Mesenchymal stem cell (in vitro differentiated cells and primary cell): ENCODE results near the gene PHC2.

Source experiments
- DNase-seq: peaks from one replicate; pipeline ENCODE4 v3.0.0-alpha.2; 2013
- H2AFZ ChIP-seq: one replicate; pipeline ENCODE4 v1.6.1; 2013; ENCODE audit warnings: low read depth, mild to moderate bottlenecking, control low read depth, inconsistent platforms, low read length, moderate library complexity
- H2AK5ac ChIP-seq: 2 replicates; pipeline ENCODE4 v1.6.1; 2013; ENCODE audit warnings: low read length, moderate library complexity, mild to moderate bottlenecking, inconsistent platforms; ENCODE audit not compliant: severe bottlenecking
- H2BK120ac ChIP-seq: one replicate; pipeline ENCODE4 v1.6.1; 2013; ENCODE audit warnings: low read depth, mild to moderate bottlenecking, inconsistent platforms, low read length, moderate library complexity
- H2BK12ac ChIP-seq, 2 experiments: one replicate each; pipeline ENCODE4 v1.6.1; 2013; ENCODE audit warnings: inconsistent platforms in 2 of 2, low read length in 2 of 2, mild to moderate bottlenecking in 2 of 2, moderate library complexity in 2 of 2, control low read depth in 1 of 2
- H2BK15ac ChIP-seq: one replicate; pipeline ENCODE4 v1.6.1; 2013; ENCODE audit warnings: mild to moderate bottlenecking, low read depth, inconsistent platforms; ENCODE audit not compliant: poor library complexity, severe bottlenecking
- H2BK5ac ChIP-seq: 2 replicates; pipeline ENCODE4 v1.6.1; 2013; ENCODE audit warnings: low read depth, mild to moderate bottlenecking, low read length, control low read depth, inconsistent platforms; ENCODE audit not compliant: poor library complexity, severe bottlenecking
- H3K14ac ChIP-seq, 2 experiments: one replicate each; pipeline ENCODE4 v1.6.1; 2013; ENCODE audit warnings: inconsistent platforms in 2 of 2, low read length in 2 of 2, control low read depth in 1 of 2, mild to moderate bottlenecking in 1 of 2, moderate library complexity in 1 of 2
- H3K18ac ChIP-seq, 2 experiments: one replicate each; pipeline ENCODE4 v1.6.1; 2013; ENCODE audit warnings: inconsistent platforms in 2 of 2, low read length in 2 of 2, control low read depth in 1 of 2, low read depth in 1 of 2, mild to moderate bottlenecking in 1 of 2
- H3K23ac ChIP-seq, 2 experiments: one replicate each; pipeline ENCODE4 v1.6.1; 2013; ENCODE audit warnings: inconsistent platforms in 2 of 2, low read length in 2 of 2, mild to moderate bottlenecking in 2 of 2, moderate library complexity in 2 of 2, control low read depth in 1 of 2
- H3K27ac ChIP-seq: 2 replicates; pipeline ENCODE4 v1.5.1; 2013; ENCODE audit warnings: mild to moderate bottlenecking, moderate library complexity, low read length, control low read depth, inconsistent platforms; ENCODE audit not compliant: poor library complexity, severe bottlenecking
- H3K27me3 ChIP-seq, 2 experiments: 2 replicates each; pipeline versions ENCODE4 v1.6.1 to v1.7.0; 2013; ENCODE audit warnings: low read length in 2 of 2, mild to moderate bottlenecking in 2 of 2, moderate library complexity in 2 of 2, control low read depth in 1 of 2, inconsistent platforms in 1 of 2; ENCODE audit not compliant: control insufficient read depth in 1 of 2, insufficient read depth in 1 of 2
- H3K36me3 ChIP-seq, 2 experiments: 2 replicates each; pipeline versions ENCODE4 v1.6.1 to v1.7.0; 2013; ENCODE audit warnings: low read length in 2 of 2, control low read depth in 1 of 2, inconsistent platforms in 1 of 2, low read depth in 1 of 2, mild to moderate bottlenecking in 1 of 2; ENCODE audit not compliant: insufficient read depth in 2 of 2, control insufficient read depth in 1 of 2
- H3K4ac ChIP-seq, 2 experiments: one replicate each; pipeline ENCODE4 v1.6.1; 2013; ENCODE audit warnings: inconsistent platforms in 2 of 2, low read length in 2 of 2, mild to moderate bottlenecking in 2 of 2, moderate library complexity in 2 of 2, control low read depth in 1 of 2, low read depth in 1 of 2
- H3K4me1 ChIP-seq: 2 replicates; pipeline ENCODE4 v1.6.1; 2013; ENCODE audit warnings: low read depth, low read length, control low read depth; ENCODE audit not compliant: control insufficient read depth, insufficient read depth
- H3K4me2 ChIP-seq: 2 replicates; pipeline ENCODE4 v1.6.1; 2013; ENCODE audit warnings: low read length, mild to moderate bottlenecking, inconsistent platforms; ENCODE audit not compliant: poor library complexity, severe bottlenecking
- H3K4me3 ChIP-seq, 2 experiments: 2 replicates each; pipeline versions ENCODE4 v1.5.1 to v1.7.0; 2013; ENCODE audit warnings: low read length in 2 of 2, mild to moderate bottlenecking in 2 of 2, control low read depth in 1 of 2, low read depth in 1 of 2; ENCODE audit not compliant: insufficient read depth in 1 of 2
- H3K79me1 ChIP-seq: replicated peaks from 2 replicates; pipeline ENCODE4 v1.6.1; 2013; ENCODE audit warnings: mild to moderate bottlenecking, control low read depth, low read length, inconsistent platforms; ENCODE audit not compliant: poor library complexity, severe bottlenecking
- H3K9ac ChIP-seq: 2 replicates; pipeline ENCODE4 v1.7.0; 2013; ENCODE audit warnings: mild to moderate bottlenecking, low read length, moderate library complexity
- H3K9me3 ChIP-seq: 2 replicates; pipeline ENCODE4 v1.7.0; 2013; ENCODE audit warnings: mild to moderate bottlenecking, low read length; ENCODE audit not compliant: control insufficient read depth
- H4K8ac ChIP-seq: one replicate; pipeline ENCODE4 v1.6.1; 2013; ENCODE audit warnings: inconsistent platforms, mild to moderate bottlenecking, low read length, moderate library complexity
- H4K91ac ChIP-seq: one replicate; pipeline ENCODE4 v1.6.1; 2013; ENCODE audit warnings: mild to moderate bottlenecking, low read length, inconsistent platforms
- WGBS: methylation state at CpG from one replicate; pipeline ENCODE4 v1.1.7; 2013; ENCODE audit warnings: mixed read lengths; 5-methylcytosine and 5-hydroxymethylcytosine counted together

The PHC2 gene

DNA sequence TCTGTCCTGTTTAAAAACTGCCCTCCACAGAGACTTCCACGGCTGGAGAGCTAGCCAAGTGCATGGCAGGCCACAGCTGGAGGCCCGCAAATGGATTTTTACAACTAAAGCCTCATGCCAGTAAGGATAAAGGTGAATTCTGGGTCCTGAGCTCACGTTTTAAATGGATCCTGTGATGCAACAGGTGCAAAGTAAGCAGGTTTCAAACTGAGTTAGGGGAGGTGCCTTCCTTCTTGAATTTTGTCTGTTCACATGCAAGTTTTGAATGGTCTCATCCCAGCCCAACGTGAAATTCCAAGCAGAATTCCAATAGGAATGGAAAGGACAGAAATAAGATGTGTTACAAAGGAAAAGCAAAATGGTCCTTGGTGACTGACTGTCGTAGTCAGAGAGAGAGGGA lies 73.8 kb downstream of the PHC2 start:
- Histone ChIP-seq H3K14ac (no peak overlapping the region), H4K91ac (no peak overlapping the region), H2BK5ac (no peak overlapping the region), H4K8ac (no peak overlapping the region), H3K18ac (no peak overlapping the region), H3K4me3 (no peak overlapping the region), H2AK5ac (no peak overlapping the region), H2BK120ac (no peak overlapping the region), H3K27ac (no peak overlapping the region), H3K4ac (no peak overlapping the region), H3K23ac (no peak overlapping the region), H3K4me1 (peaks cover 3% of the 10 kb centered on the region), H3K27me3 (no peaks in the 10 kb centered on the region), H2BK12ac (no peak overlapping the region), H3K79me1 (peaks cover 23% of the 10 kb centered on the region), H3K9me3 (no peaks in the 10 kb centered on the region), H3K36me3 (peaks cover 35 to 90% of the 10 kb centered on the region in 2 experiments), H3K9ac (no peak overlapping the region), H2AFZ (no peak overlapping the region), H2BK15ac (no peak overlapping the region), H3K4me2 (no peak overlapping the region)
- 95% methylated on average over 5 of the region's 5 CpGs for WGBS
- DNase-seq: no peak

DNA sequence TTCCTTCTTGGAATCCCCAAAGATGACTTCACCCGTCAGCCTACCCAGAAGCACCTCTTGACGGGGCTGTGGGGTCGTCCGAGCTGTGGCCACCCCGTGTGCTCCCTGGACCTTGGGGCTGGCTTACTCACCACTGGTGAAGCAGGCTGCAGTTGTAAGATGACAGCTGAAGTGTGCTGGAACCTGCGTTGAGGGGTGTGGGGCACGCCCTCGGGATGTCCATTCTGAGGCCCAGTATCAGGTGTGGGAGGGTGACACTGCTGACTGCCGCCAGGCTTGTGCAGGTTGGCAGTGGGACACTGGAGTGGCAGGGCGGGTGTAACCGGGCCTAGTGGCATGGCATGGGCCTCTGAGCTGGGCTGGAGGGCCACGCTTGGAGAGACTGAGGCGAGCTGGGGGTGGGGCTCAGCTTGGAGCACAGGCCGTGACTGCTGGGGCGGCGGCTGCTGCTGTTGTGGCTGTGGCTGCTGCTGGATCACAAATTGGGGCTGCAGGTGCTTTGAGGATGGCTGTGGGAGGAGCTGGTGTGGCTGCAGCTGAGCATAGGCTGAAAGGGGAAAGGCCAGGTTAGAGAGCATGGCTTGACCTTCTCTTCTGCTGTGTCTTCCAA lies 76.1 kb downstream of the PHC2 start:
- H3K4ac ChIP-seq: peak overlapping the region in 1 of 2 experiments; percentile 53
- H2AK5ac ChIP-seq: no peak overlapping the region
- no peak overlapping the region for H3K27ac ChIP-seq
- no peak overlapping the region for H3K4me2 ChIP-seq
- no peak overlapping the region for H3K14ac ChIP-seq
- no peaks in the 10 kb centered on the region for H3K9me3 ChIP-seq
- H3K79me1 ChIP-seq: peaks cover 16% of the 10 kb centered on the region
- H4K8ac ChIP-seq: peak overlapping the region; percentile 1
- no peak overlapping the region for H3K4me3 ChIP-seq
- peaks cover 9% of the 10 kb centered on the region for H3K4me1 ChIP-seq
- DNase-seq: no peak
- H3K9ac ChIP-seq: no peak overlapping the region
- no peak overlapping the region for H2BK5ac ChIP-seq
- H2BK15ac ChIP-seq: no peak overlapping the region
- 93% methylated on average over 16 of the region's 16 CpGs for WGBS
- H2BK12ac ChIP-seq: no peak overlapping the region
- peaks cover 31 to 81% of the 10 kb centered on the region in 2 experiments for H3K36me3 ChIP-seq
- H3K18ac ChIP-seq: no peak overlapping the region
- no peak overlapping the region for H2BK120ac ChIP-seq
- H3K23ac ChIP-seq: no peak overlapping the region
- peak overlapping the region; percentile 28 for H4K91ac ChIP-seq
- H3K27me3 ChIP-seq: no peaks in the 10 kb centered on the region
- H2AFZ ChIP-seq: no peak overlapping the region

DNA sequence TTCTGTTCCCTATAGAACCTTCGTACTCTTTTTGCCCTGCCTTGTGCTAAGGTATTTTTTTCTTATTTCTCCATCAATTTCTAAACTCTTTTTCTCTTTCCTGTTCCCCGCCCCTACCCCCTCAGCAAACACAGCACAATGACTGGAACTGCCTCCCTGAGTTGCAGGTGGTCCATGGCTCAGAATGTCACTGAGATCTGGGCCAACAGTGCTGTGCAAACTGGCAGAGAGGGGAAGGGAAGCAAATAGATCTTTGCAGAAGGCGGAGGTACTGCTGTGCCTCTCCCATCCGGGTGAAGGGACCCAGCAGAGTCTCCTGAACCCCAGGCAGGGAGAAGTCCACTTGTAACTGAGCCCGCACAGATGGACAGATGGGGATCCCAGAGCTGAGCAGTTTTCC lies 77.4 kb downstream of the PHC2 start:
- Histone ChIP-seq H4K8ac (no peak overlapping the region), H3K36me3 (peaks cover 31 to 71% of the 10 kb centered on the region in 2 experiments), H3K14ac (no peak overlapping the region), H2AK5ac (no peak overlapping the region), H3K27me3 (no peaks in the 10 kb centered on the region), H2BK12ac (no peak overlapping the region), H3K9ac (no peak overlapping the region), H3K4me3 (no peak overlapping the region), H2BK120ac (no peak overlapping the region), H3K4me2 (no peak overlapping the region), H3K4ac (no peak overlapping the region), H3K79me1 (peaks cover 11% of the 10 kb centered on the region), H2AFZ (no peak overlapping the region), H2BK5ac (no peak overlapping the region), H3K23ac (no peak overlapping the region), H2BK15ac (no peak overlapping the region), H4K91ac (no peak overlapping the region), H3K27ac (no peak overlapping the region), H3K18ac (no peak overlapping the region), H3K9me3 (no peaks in the 10 kb centered on the region), H3K4me1 (peaks cover 9% of the 10 kb centered on the region)
- no peak for DNase-seq
- WGBS: 97% methylated on average over 5 of the region's 5 CpGs

DNA sequence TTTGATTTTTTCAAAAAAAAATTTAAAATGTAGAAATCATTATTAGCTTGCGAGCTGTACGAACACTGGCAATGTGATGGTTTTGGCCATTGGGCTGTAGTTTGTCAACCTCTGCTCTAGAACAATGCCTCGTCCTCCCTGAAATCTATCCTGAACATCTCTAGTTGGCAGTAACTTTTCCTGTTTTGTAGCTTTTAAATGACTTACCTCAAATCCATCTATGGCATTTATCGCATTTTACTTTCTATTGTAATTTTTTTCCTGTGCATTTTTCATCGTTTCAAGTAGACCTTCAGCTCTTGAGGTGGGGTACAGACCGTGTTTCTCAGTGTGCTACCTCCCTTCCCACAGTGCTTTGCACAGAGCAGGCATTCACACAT lies 79.6 kb downstream of the PHC2 start:
- Histone ChIP-seq H3K14ac (no peak overlapping the region), H3K18ac (no peak overlapping the region), H2BK120ac (no peak overlapping the region), H3K27me3 (no peaks in the 10 kb centered on the region), H3K36me3 (peaks cover 22 to 65% of the 10 kb centered on the region in 2 experiments), H2BK15ac (no peak overlapping the region), H2AK5ac (no peak overlapping the region), H3K4me1 (peaks cover 12% of the 10 kb centered on the region), H2AFZ (no peak overlapping the region), H3K9me3 (no peaks in the 10 kb centered on the region), H3K23ac (no peak overlapping the region), H4K91ac (no peak overlapping the region), H3K79me1 (peaks cover 4% of the 10 kb centered on the region), H3K27ac (no peak overlapping the region), H3K4ac (no peak overlapping the region), H2BK12ac (no peak overlapping the region), H3K9ac (no peak overlapping the region), H3K4me2 (no peak overlapping the region), H4K8ac (no peak overlapping the region), H3K4me3 (no peak overlapping the region), H2BK5ac (no peak overlapping the region)
- WGBS: 96% methylated on average over 6 of the region's 6 CpGs
- DNase-seq: no peak
